Measurements from ENCODE around the gene TTC36.

The TTC36 gene

GRCh38 chr11:118536726-118537125 lies 9.5 kb downstream of the TTC36 start:
- Histone ChIP-seq H3K9ac (no peak overlapping the region), H3K4me2 (no peak overlapping the region), H3K4me1 (ENCODE audit: low read depth, poor library complexity, severe bottlenecking) (no peaks in the 10 kb centered on the region), H4K20me1 (ENCODE audit: insufficient read depth) (no peaks in the 10 kb centered on the region), H3K27ac (no peak overlapping the region), H3K27me3 (ENCODE audit: insufficient read depth, low read depth) (no peaks in the 10 kb centered on the region), H3K79me2 (ENCODE audit: insufficient read depth, low read depth) (no peaks in the 10 kb centered on the region), H3K4me3 (IDR thresholded peaks at IDR 0.05; ENCODE audit: insufficient read depth, low read depth, low read length) (no peak overlapping the region), H3K36me3 (ENCODE audit: insufficient read depth) (no peaks in the 10 kb centered on the region), H2AFZ (ENCODE audit: low read depth) (no peak overlapping the region)
- TF ChIP-seq, protein P1, sequence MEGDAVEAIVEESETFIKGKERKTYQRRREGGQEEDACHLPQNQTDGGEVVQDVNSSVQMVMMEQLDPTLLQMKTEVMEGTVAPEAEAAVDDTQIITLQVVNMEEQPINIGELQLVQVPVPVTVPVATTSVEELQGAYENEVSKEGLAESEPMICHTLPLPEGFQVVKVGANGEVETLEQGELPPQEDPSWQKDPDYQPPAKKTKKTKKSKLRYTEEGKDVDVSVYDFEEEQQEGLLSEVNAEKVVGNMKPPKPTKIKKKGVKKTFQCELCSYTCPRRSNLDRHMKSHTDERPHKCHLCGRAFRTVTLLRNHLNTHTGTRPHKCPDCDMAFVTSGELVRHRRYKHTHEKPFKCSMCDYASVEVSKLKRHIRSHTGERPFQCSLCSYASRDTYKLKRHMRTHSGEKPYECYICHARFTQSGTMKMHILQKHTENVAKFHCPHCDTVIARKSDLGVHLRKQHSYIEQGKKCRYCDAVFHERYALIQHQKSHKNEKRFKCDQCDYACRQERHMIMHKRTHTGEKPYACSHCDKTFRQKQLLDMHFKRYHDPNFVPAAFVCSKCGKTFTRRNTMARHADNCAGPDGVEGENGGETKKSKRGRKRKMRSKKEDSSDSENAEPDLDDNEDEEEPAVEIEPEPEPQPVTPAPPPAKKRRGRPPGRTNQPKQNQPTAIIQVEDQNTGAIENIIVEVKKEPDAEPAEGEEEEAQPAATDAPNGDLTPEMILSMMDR (conservative IDR thresholded peaks at IDR 0.05; ENCODE audit: low read depth, low read length), result no peak

GRCh38 chr11:118537409-118537980 lies 10.2 kb downstream of the TTC36 start:
- H3K4me1 ChIP-seq (ENCODE audit: low read depth, poor library complexity, severe bottlenecking), result no peaks in the 10 kb centered on the region
- TF ChIP-seq, protein P1 (conservative IDR thresholded peaks at IDR 0.05; ENCODE audit: low read depth, low read length), result no peak
- H3K36me3 ChIP-seq (ENCODE audit: insufficient read depth), result no peaks in the 10 kb centered on the region
- no peaks in the 10 kb centered on the region for H3K79me2 ChIP-seq (ENCODE audit: insufficient read depth, low read depth)
- no peak overlapping the region for H3K27ac ChIP-seq
- H4K20me1 ChIP-seq (ENCODE audit: insufficient read depth), result no peaks in the 10 kb centered on the region
- H3K9ac ChIP-seq, result no peak overlapping the region
- no peak overlapping the region for H3K4me2 ChIP-seq
- no peak overlapping the region for H2AFZ ChIP-seq (ENCODE audit: low read depth)
- H3K27me3 ChIP-seq (ENCODE audit: insufficient read depth, low read depth), result no peaks in the 10 kb centered on the region
- no peak overlapping the region for H3K4me3 ChIP-seq (IDR thresholded peaks at IDR 0.05; ENCODE audit: insufficient read depth, low read depth, low read length)

GRCh38 chr11:118544010-118544646 lies 16.9 kb downstream of the TTC36 start:
- H3K4me2 ChIP-seq, result no peak overlapping the region
- H2AFZ ChIP-seq (ENCODE audit: low read depth), result no peak overlapping the region
- no peak overlapping the region for H3K9ac ChIP-seq
- H3K4me3 ChIP-seq (IDR thresholded peaks at IDR 0.05; ENCODE audit: insufficient read depth, low read depth, low read length), result no peak overlapping the region
- H3K4me1 ChIP-seq (ENCODE audit: low read depth, poor library complexity, severe bottlenecking), result no peaks in the 10 kb centered on the region
- no peaks in the 10 kb centered on the region for H4K20me1 ChIP-seq (ENCODE audit: insufficient read depth)
- TF ChIP-seq, protein P1 (conservative IDR thresholded peaks at IDR 0.05; ENCODE audit: low read depth, low read length), result no peak
- no peak overlapping the region for H3K27ac ChIP-seq
- H3K27me3 ChIP-seq (ENCODE audit: insufficient read depth, low read depth), result no peaks in the 10 kb centered on the region
- H3K79me2 ChIP-seq (ENCODE audit: insufficient read depth, low read depth), result no peaks in the 10 kb centered on the region
- H3K36me3 ChIP-seq (ENCODE audit: insufficient read depth), result no peaks in the 10 kb centered on the region

DNA sequence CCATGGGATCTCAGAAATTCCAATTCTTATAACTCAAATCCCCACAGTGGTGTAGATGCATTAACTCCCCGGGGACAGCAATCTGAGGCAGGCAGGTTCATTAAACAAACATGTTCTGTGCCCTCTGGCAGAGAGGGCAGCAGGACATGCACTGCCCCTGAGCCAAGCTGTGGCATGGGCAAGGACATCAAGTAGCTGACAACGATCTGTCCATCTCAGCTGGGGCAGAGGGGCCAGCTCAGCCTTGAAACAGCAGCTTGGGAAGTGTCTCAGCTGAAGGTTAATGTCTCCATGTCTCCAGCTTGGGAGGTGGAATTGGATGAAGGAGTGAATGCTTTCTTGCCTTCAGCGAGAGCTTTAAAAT lies 17.4 kb downstream of the TTC36 start:
- Histone ChIP-seq H3K79me2 (ENCODE audit: insufficient read depth, low read depth) (no peaks in the 10 kb centered on the region), H3K27me3 (ENCODE audit: insufficient read depth, low read depth) (no peaks in the 10 kb centered on the region), H3K36me3 (ENCODE audit: insufficient read depth) (no peaks in the 10 kb centered on the region), H3K4me1 (ENCODE audit: low read depth, poor library complexity, severe bottlenecking) (no peaks in the 10 kb centered on the region), H3K27ac (no peak overlapping the region), H3K4me2 (no peak overlapping the region), H3K9ac (no peak overlapping the region), H2AFZ (ENCODE audit: low read depth) (no peak overlapping the region), H4K20me1 (ENCODE audit: insufficient read depth) (no peaks in the 10 kb centered on the region), H3K4me3 (IDR thresholded peaks at IDR 0.05; ENCODE audit: insufficient read depth, low read depth, low read length) (no peak overlapping the region)
- TF ChIP-seq, protein P1 (conservative IDR thresholded peaks at IDR 0.05; ENCODE audit: low read depth, low read length), result no peak
